GM23338 (cell line): Measurements from ENCODE around the gene R3HDML. TPM values are rescaled to one million over a fixed set of nuclear protein-coding genes. Genes with fewer than 3 reads are reported as not detected.

Source experiments
- ATAC-seq: fragments of 200-7000 bp; cut with Tn5 transposase; 3 replicates; pipeline ENCODE4 v1.9.1; 2020
- DNase-seq: peaks from one replicate; pipeline ENCODE4 v3.0.0-alpha.2; 2015; ENCODE audit warnings: low spot score
- H2AFZ ChIP-seq: fragments of 200-600 bp; sonication (generic); 2 replicates; pipeline ENCODE4 v1.8.0; 2016; ENCODE audit warnings: antibody characterized with exemption, mild to moderate bottlenecking, moderate library complexity
- H3F3A ChIP-seq: fragments of 200-600 bp; sonication (generic); replicated peaks from 2 replicates; pipeline ENCODE4 v1.8.0; 2017; ENCODE audit warnings: antibody characterized with exemption, mixed run types, low read depth
- H3K27ac ChIP-seq: fragments of 200-600 bp; sonication (generic); 2 replicates; pipeline ENCODE4 v1.6.1; 2016; ENCODE audit warnings: low read depth
- H3K27me3 ChIP-seq: fragments of 200-600 bp; sonication (generic); 2 replicates; pipeline ENCODE4 v1.8.0; 2016; ENCODE audit warnings: mild to moderate bottlenecking, mixed run types, moderate library complexity; ENCODE audit not compliant: insufficient read depth
- H3K36me3 ChIP-seq: fragments of 200-600 bp; sonication (generic); 2 replicates; pipeline ENCODE4 v1.8.0; 2016; ENCODE audit warnings: mild to moderate bottlenecking; ENCODE audit not compliant: insufficient read depth
- H3K4me1 ChIP-seq: fragments of 200-600 bp; sonication (generic); 2 replicates; pipeline ENCODE4 v1.8.0; 2016; ENCODE audit warnings: mild to moderate bottlenecking, moderate library complexity; ENCODE audit not compliant: insufficient read depth
- H3K4me2 ChIP-seq: fragments of 200-600 bp; sonication (generic); 2 replicates; pipeline ENCODE4 v1.7.1; 2017; ENCODE audit warnings: mixed run types
- H3K4me3 ChIP-seq: fragments of 200-600 bp; sonication (generic); 2 replicates; pipeline ENCODE4 v1.6.1; 2016; ENCODE audit warnings: mixed run types
- H3K79me2 ChIP-seq: fragments of 200-600 bp; sonication (generic); replicated peaks from 2 replicates; pipeline ENCODE4 v1.8.0; 2017; ENCODE audit warnings: mild to moderate bottlenecking; ENCODE audit not compliant: insufficient read depth
- H3K9me2 ChIP-seq: fragments of 200-600 bp; sonication (generic); 2 replicates; pipeline ENCODE4 v1.8.0; 2017; ENCODE audit not compliant: insufficient read depth
- H4K20me1 ChIP-seq: fragments of 200-600 bp; sonication (generic); replicated peaks from 2 replicates; pipeline ENCODE4 v1.8.0; 2017; ENCODE audit warnings: mild to moderate bottlenecking; ENCODE audit not compliant: insufficient read depth
- H3K27ac Mint-ChIP-seq: 2 replicates; pipeline ENCODE4 v1.8.0; 2020; ENCODE audit warnings: inconsistent platforms, mild to moderate bottlenecking, moderate library complexity, mixed read lengths
- H3K27me3 Mint-ChIP-seq: 3 replicates; pipeline ENCODE4 v1.8.0; 2022; ENCODE audit warnings: low read depth, mild to moderate bottlenecking, moderate library complexity, mixed read lengths, inconsistent platforms; ENCODE audit not compliant: insufficient read depth, poor library complexity
- H3K36me3 Mint-ChIP-seq: 3 replicates; pipeline ENCODE4 v1.8.0; 2021; ENCODE audit warnings: low read depth, mild to moderate bottlenecking, inconsistent platforms, moderate library complexity, mixed read lengths
- H3K4me1 Mint-ChIP-seq: 3 replicates; pipeline ENCODE4 v1.8.0; 2020; ENCODE audit warnings: mild to moderate bottlenecking, inconsistent platforms, mixed read lengths
- H3K4me3 Mint-ChIP-seq: 3 replicates; pipeline ENCODE4 v1.8.0; 2021; ENCODE audit warnings: moderate library complexity, mild to moderate bottlenecking, inconsistent platforms, mixed read lengths
- H3K9me3 Mint-ChIP-seq: 3 replicates; pipeline ENCODE4 v1.8.0; 2020; ENCODE audit warnings: moderate library complexity, mild to moderate bottlenecking, inconsistent platforms, mixed read lengths
- CREB1 ChIP-seq: fragments of 250-450 bp; sonication (Bioruptor Pico); IDR thresholded peaks from 2 replicates; pipeline ENCODE4 v1.5.0; 2020; ENCODE audit warnings: low read depth, mild to moderate bottlenecking, moderate library complexity
- ETS1 ChIP-seq: IDR thresholded peaks from 2 replicates; pipeline ENCODE4 v1.6.1; 2016; ENCODE audit warnings: antibody characterized with exemption
- EZH2 ChIP-seq: fragments of 200-600 bp; sonication (generic); IDR thresholded peaks from one replicate; pipeline ENCODE4 v1.8.0; 2017; ENCODE audit warnings: antibody characterized with exemption, mild to moderate bottlenecking, low read depth; ENCODE audit not compliant: unreplicated experiment
- EZH2phosphoT487 ChIP-seq: fragments of 200-600 bp; sonication (generic); IDR thresholded peaks from one replicate; pipeline ENCODE4 v1.8.1; 2018; ENCODE audit warnings: antibody characterized with exemption; ENCODE audit not compliant: unreplicated experiment
- JUNB ChIP-seq: IDR thresholded peaks from one replicate; pipeline ENCODE4 v1.6.1; 2016; ENCODE audit warnings: antibody characterized with exemption; ENCODE audit not compliant: unreplicated experiment
- NANOG ChIP-seq: IDR thresholded peaks from 2 replicates; pipeline ENCODE4 v1.6.1; 2016; ENCODE audit warnings: antibody characterized with exemption, borderline replicate concordance
- REST ChIP-seq: IDR thresholded peaks from one replicate; pipeline ENCODE4 v1.6.1; 2018; ENCODE audit warnings: antibody characterized with exemption; ENCODE audit not compliant: unreplicated experiment
- ZNF114 ChIP-seq: fragments of 250-450 bp; sonication (Bioruptor Pico); IDR thresholded peaks from 2 replicates; pipeline ENCODE4 v1.5.0; 2020; ENCODE audit warnings: mild to moderate bottlenecking, moderate library complexity
- ZNF331 ChIP-seq: fragments of 250-450 bp; sonication (Bioruptor Pico); IDR thresholded peaks from 2 replicates; pipeline ENCODE4 v1.5.0; 2020; ENCODE audit warnings: low read depth, mild to moderate bottlenecking, moderate library complexity
- polyA plus RNA-seq: library from polyadenylated mRNA; unstranded; fragments of >200 nt; fragmentation: Nextera tagmentation; extraction: Ambion mirVana; gene quantifications from 2 replicates; pipeline ENCODE4 v1.2.1, GENCODE V29; 2016
- total RNA-seq: library from RNA; depleted of rRNA; stranded (reverse); fragments of >200 nt; shearing (Covaris generic); gene quantifications from 2 replicates; pipeline ENCODE4 v1.2.3, GENCODE V29; 2014

The R3HDML gene
- total and polyA plus RNA-seq, 2 experiments from 2014 or later = not detected

- Histone ChIP-seq H3K4me1 (no peaks in the 10 kb centered on the region), H3K9me2 (no peaks in the 10 kb centered on the region), H3K4me2 (no peak overlapping the region), H2AFZ (no peak overlapping the region), H3K4me3 (no peak overlapping the region), H3F3A (no peaks in the 10 kb centered on the region), H4K20me1 (no peaks in the 10 kb centered on the region), H3K79me2 (no peaks in the 10 kb centered on the region), H3K27ac (no peak overlapping the region), H3K27me3 (no peaks in the 10 kb centered on the region), H3K36me3 (no peaks in the 10 kb centered on the region)
- H3K9me3 Mint-ChIP-seq = no peaks in the 10 kb centered on the region
- peak overlapping the region; percentile 89 for H3K27ac Mint-ChIP-seq
- DNase-seq (no peak), ATAC-seq (no peak)
- no peaks in the 10 kb centered on the region for H3K27me3 Mint-ChIP-seq
- peaks cover 5% of the 10 kb centered on the region; the same call in 2 of the 3 replicates for H3K4me1 Mint-ChIP-seq
- no peak for TF ChIP-seq CREB1 (CRISPR knock-in tag)
- no peak for TF ChIP-seq EZH2
- no peak for TF ChIP-seq REST
- H3K4me3 Mint-ChIP-seq = no peak overlapping the region
- no peaks in the 10 kb centered on the region for H3K36me3 Mint-ChIP-seq
Observed at GRCh38 chr20:44342248-44342647, 5.4 kb downstream of the R3HDML start.

GRCh38 chr20:44343162-44343675 is 6.4 kb downstream of the R3HDML start:
- no peaks in the 10 kb centered on the region for H3K9me2 ChIP-seq
- H4K20me1 ChIP-seq = no peaks in the 10 kb centered on the region
- Mint-ChIP-seq H3K9me3 (no peaks in the 10 kb centered on the region), H3K27me3 (no peaks in the 10 kb centered on the region), H3K4me3 (no peak overlapping the region), H3K36me3 (no peaks in the 10 kb centered on the region), H3K4me1 (peaks cover 5% of the 10 kb centered on the region; the same call in 2 of the 3 replicates), H3K27ac (no peak overlapping the region)
- no peak overlapping the region for H3K4me3 ChIP-seq
- H3F3A ChIP-seq = no peaks in the 10 kb centered on the region
- H3K4me1 ChIP-seq = no peaks in the 10 kb centered on the region
- H3K36me3 ChIP-seq = no peaks in the 10 kb centered on the region
- ATAC-seq = no peak
- H3K27ac ChIP-seq = no peak overlapping the region
- H3K4me2 ChIP-seq = no peak overlapping the region
- H2AFZ ChIP-seq = peak overlapping the region; percentile 72
- no peaks in the 10 kb centered on the region for H3K79me2 ChIP-seq
- H3K27me3 ChIP-seq = no peaks in the 10 kb centered on the region
- no peak for DNase-seq
- TF ChIP-seq EZH2 (no peak), EZH2phosphoT487 (no peak), ZNF114 (no peak), JUNB (no peak), CREB1 (CRISPR knock-in tag) (no peak), REST (no peak), ZNF331 (CRISPR knock-in tag) (no peak), ETS1 (no peak), NANOG (no peak)
